Body of pancreas (tissue), 4 donors: ENCODE results near the gene NOXA1. TPM values are rescaled to one million over a fixed set of nuclear protein-coding genes. Genes with fewer than 3 reads are reported as not detected.

Experiments used
- ATAC-seq: fragments of 150-250 bp; one replicate; pipeline ENCODE4 v1.9.1; 2016
- DNase-seq, 4 donors: peaks; one replicate each; pipeline ENCODE4 v3.0.0-alpha.2; 2019
- H3K27ac ChIP-seq, 4 donors: fragments of 200-600 bp; sonication (generic); 1 replicate in 3 of 4; 2 replicates in 1 of 4; pipeline versions ENCODE4 v1.5.1 to v1.6.1; 2016 to 2019; ENCODE audit warnings: mild to moderate bottlenecking in 1 of 4, mixed read lengths in 1 of 4, moderate library complexity in 1 of 4
- H3K27me3 ChIP-seq, 2 donors: fragments of 200-600 bp; sonication (generic); one replicate each; pipeline ENCODE4 v1.6.0; 2016; ENCODE audit warnings: mild to moderate bottlenecking in 1 of 2
- H3K36me3 ChIP-seq, 2 donors: fragments of 200-600 bp; sonication (generic); replicated peaks in 1 of 2; 2 replicates each; pipeline ENCODE4 v1.5.1; 2016; ENCODE audit warnings: low read depth in 2 of 2; ENCODE audit not compliant: insufficient read depth in 1 of 2
- H3K4me1 ChIP-seq: fragments of 200-600 bp; sonication (generic); one replicate; pipeline ENCODE4 v1.6.0; 2016
- H3K4me3 ChIP-seq, 2 donors: fragments of 200-600 bp; sonication (generic); 1 replicate in 1 of 2; 2 replicates in 1 of 2; pipeline ENCODE4 v1.5.1; 2016 to 2019
- H3K9me3 ChIP-seq, 3 donors: fragments of 200-600 bp; sonication (generic); 1 replicate in 2 of 3; 2 replicates in 1 of 3; pipeline ENCODE4 v1.5.1; 2016
- CTCF ChIP-seq, 7 experiments: fragments of 450-650 bp in 4 of 7; fragments of 200-600 bp in 3 of 7; sonication (generic) in 3 of 7; IDR thresholded peaks; one replicate each; pipeline ENCODE4 v1.5.1; 2016 to 2019; ENCODE audit warnings: antibody characterized with exemption in 7 of 7
- POLR2A ChIP-seq, 3 donors: fragments of 450-650 bp; IDR thresholded peaks; one replicate each; pipeline ENCODE4 v1.6.1; 2016; ENCODE audit warnings: antibody characterized with exemption in 3 of 3, mild to moderate bottlenecking in 2 of 3
- WGBS, 2 donors: methylation state at CpG; one replicate each; pipeline ENCODE4 v1.1.5; 2017; 5-methylcytosine and 5-hydroxymethylcytosine counted together
- intact Hi-C: fragments of 100-400 bp; cut with DNase I; formaldehyde crosslinking; loops from one replicate; pipeline ENCODE4 v1.15.1; 2023
- total RNA-seq, 2 donors: library from RNA; depleted of rRNA; stranded (reverse); fragments of >200 nt; gene quantifications; one replicate each; pipeline ENCODE4 v1.1.0, GENCODE V29; 2016

The NOXA1 gene
- total RNA-seq, 2 donors from 2014 or later: 7.3 to 12.9 TPM

- TF ChIP-seq POLR2A (IDR thresholded peaks at IDR 0.05) (no peak), CTCF (IDR thresholded peaks at IDR 0.05) (no peak)
- ATAC-seq (no peak), DNase-seq (no peak)
- Histone ChIP-seq H3K4me1 (peaks cover 25% of the 10 kb centered on the region), H3K4me3 (no peak overlapping the region), H3K36me3 (no peaks in the 10 kb centered on the region), H3K27me3 (no peaks in the 10 kb centered on the region), H3K9me3 (no peaks in the 10 kb centered on the region), H3K27ac (no peak overlapping the region)
- WGBS, 2 donors: 91% methylated on average over 19 of the region's 19 CpGs; no CpG with 5 or more reads in 1 of the 2 donors
- intact Hi-C loops: no loop called here
Observed at GRCh38 chr9:137433349-137433915, 10.2 kb downstream of the NOXA1 start.

GRCh38 chr9:137433916-137434431, 10.8 kb downstream of the NOXA1 start:
- H3K4me3 ChIP-seq: no peak overlapping the region
- H3K4me1 ChIP-seq: peaks cover 25% of the 10 kb centered on the region
- H3K27me3 ChIP-seq: no peaks in the 10 kb centered on the region
- H3K9me3 ChIP-seq: no peaks in the 10 kb centered on the region
- no peaks in the 10 kb centered on the region for H3K36me3 ChIP-seq
- ATAC-seq: no peak
- 87 to 94% methylated on average over 9 to 23 of the region's 26 CpGs for WGBS, 2 donors
- H3K27ac ChIP-seq: no peak overlapping the region
- intact Hi-C loops: no loop called here
- no peak for TF ChIP-seq POLR2A (IDR thresholded peaks at IDR 0.05)
- TF ChIP-seq CTCF (IDR thresholded peaks at IDR 0.05): no peak
- DNase-seq: no peak

GRCh38 chr9:137434498-137435380, 11.5 kb downstream of the NOXA1 start:
- ATAC-seq (no peak), DNase-seq (peak in 1 of 4 donors; percentile 23)
- Histone ChIP-seq H3K4me1 (peaks cover 31% of the 10 kb centered on the region), H3K4me3 (no peak overlapping the region), H3K9me3 (no peaks in the 10 kb centered on the region), H3K36me3 (no peaks in the 10 kb centered on the region), H3K27ac (peak overlapping the region in 3 of 4 donors; percentile 71 to 83 (median 71)), H3K27me3 (no peaks in the 10 kb centered on the region)
- intact Hi-C loops: no loop called here
- TF ChIP-seq CTCF (IDR thresholded peaks at IDR 0.05): no peak
- TF ChIP-seq POLR2A (IDR thresholded peaks at IDR 0.05): no peak
- WGBS, 2 donors: 70 to 100% methylated on average over 2 to 29 of the region's 43 CpGs

- intact Hi-C loops: no loop called here
- H3K4me1 ChIP-seq: peaks cover 31% of the 10 kb centered on the region
- ATAC-seq: peak; percentile 3
- 58 to 73% methylated on average over 4 to 11 of the region's 20 CpGs for WGBS, 2 donors
- no peaks in the 10 kb centered on the region for H3K36me3 ChIP-seq
- DNase-seq: peak in 1 of 4 donors; percentile 22
- H3K4me3 ChIP-seq: no peak overlapping the region
- H3K27me3 ChIP-seq: no peaks in the 10 kb centered on the region
- H3K27ac ChIP-seq: peak overlapping the region; percentile 71 to 83 (median 73)
- H3K9me3 ChIP-seq: no peaks in the 10 kb centered on the region
- TF ChIP-seq CTCF (IDR thresholded peaks at IDR 0.05): no peak
- no peak for TF ChIP-seq POLR2A (IDR thresholded peaks at IDR 0.05)
Observed at GRCh38 chr9:137435381-137435891, 12.2 kb downstream of the NOXA1 start.
